Right kidney (tissue), 1 donor: ENCODE data around the gene LMAN1.

Source experiments
- DNase-seq: peaks from one replicate; pipeline ENCODE4 v3.0.0-alpha.2; 2016

The LMAN1 gene

GRCh38 chr18:59305295-59305694, 53.8 kb downstream of the LMAN1 start:
- DNase-seq = no peak

DNA sequence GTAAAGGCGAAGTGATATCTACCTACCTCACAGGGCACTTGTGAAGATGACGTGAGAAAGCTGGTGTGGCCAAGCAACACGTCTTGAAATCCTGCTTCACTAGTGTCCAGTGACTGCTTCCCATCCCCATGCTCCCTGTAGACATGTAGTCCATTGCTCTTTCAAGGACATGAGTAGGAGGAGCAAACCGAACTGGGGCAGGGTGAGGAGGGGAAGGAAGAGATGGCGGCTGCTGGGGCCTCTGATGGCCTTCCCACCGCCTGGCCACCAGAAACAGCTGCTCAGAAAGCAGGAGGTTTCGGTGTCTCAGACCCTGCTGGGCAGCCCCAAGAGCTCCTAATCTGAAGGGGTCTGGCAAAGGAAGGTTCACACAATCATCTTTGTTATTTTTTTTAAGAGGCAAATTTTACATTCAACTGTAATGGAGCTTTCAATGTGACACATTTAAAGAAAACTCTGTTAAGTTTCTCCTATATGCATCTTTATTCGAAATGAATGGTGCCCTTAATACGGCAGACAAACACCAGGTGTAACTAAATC, 55.3 kb downstream of the LMAN1 start:
- no peak for DNase-seq

DNA sequence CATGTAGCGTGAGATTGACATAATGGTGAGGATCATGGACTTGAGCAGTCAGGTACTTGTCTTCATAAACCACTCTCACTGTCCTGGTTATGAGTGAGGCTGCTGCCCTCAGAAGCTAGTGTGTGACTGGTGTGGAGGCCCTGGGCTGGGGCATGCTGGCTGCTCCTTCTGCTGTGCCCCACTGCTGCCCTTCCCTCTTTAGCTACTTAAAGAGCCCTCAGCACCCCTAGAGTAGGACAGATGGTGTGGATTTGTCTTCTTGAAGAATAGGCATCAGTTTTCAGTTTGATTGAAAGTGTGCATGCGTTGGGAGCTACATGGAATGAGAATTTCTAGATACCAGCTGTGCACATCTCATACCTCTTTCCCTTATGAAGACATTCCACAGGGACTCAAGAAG, 56.1 kb downstream of the LMAN1 start:
- no peak for DNase-seq

- no peak for DNase-seq
Measured at GRCh38 chr18:59301929-59302328, 57.1 kb downstream of the LMAN1 start.

GRCh38 chr18:59300676-59301285, 58.3 kb downstream of the LMAN1 start:
- DNase-seq = no peak

- DNase-seq = no peak
Measured at GRCh38 chr18:59298871-59299270, 60.2 kb downstream of the LMAN1 start.

GRCh38 chr18:59293317-59293716, 65.7 kb downstream of the LMAN1 start:
- DNase-seq = no peak

DNA sequence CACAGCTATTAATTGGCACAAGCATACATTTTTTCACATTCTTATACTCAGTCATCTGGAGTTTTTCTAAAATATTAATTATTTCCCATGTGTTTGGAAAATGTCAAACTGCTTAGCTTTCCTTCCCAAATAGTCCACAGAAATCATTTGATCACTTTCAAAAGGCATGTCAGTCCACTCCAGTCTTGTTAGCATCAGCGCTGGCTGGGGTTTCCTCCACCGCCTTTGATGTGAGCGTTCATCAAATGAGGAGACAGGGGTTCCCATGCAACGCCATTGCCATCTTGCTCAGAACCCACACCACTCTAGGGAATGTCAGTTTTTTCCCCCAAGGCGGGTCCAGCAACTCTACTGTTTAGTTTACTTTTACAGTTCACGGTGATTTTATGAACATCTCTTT, 72.7 kb downstream of the LMAN1 start:
- no peak for DNase-seq

DNA sequence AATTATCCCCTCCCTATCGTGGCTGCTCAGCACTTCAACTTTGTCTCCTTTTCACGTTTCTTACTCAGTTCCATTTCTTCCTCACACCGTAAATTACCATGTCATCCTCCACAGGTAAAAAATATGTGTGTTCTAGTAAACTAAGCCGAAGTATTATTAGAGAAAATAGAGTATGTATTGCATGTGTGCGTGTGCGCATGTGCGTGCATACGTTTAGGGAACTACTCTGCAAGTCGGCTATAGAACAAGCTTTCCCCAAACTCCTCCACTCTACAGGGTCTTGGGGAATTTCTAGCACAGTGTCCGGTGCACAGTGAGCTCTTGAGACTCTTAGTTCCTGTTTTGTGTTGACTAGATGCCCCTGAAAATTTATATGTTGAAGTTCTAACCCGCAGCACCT, 76.7 kb downstream of the LMAN1 start:
- no peak for DNase-seq

DNA sequence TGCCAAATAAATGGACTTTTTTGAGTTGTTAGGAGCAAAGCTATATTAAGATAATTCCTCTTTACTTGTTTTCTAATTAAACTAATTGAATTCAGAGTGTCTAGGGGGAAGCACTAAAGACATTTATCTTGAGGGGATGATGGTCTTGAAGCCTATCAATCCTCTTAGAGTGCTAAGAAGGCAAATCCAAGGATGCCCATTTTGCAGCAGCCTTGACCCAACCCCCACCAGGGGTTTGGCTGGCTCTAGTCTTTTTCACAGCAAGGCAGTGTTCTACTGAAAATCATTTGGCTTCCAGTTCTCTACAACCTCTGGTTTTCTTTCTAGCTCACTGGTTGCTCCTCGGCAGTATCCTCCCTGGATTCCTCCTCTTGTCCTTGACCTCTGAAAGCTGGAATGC, 79.3 kb downstream of the LMAN1 start:
- no peak for DNase-seq

DNA sequence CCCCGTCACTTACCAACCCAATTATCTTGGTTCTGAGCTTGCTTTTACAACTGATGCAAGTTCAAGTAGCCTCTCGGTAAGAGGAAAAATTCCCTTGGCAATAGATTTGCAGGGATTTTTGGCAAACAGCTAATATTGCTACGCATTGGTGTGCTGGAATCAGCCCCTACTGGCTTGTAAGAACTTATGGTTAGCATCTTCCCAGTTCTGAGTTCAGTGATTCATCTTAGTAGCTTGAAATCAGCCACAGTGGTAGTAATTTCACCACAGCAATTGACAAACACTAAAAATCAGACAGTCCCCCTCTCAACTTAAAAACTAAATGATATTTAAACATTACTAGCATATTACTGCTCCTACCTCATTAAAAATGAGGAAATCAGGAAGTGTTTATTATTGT, 79.9 kb downstream of the LMAN1 start:
- no peak for DNase-seq

DNA sequence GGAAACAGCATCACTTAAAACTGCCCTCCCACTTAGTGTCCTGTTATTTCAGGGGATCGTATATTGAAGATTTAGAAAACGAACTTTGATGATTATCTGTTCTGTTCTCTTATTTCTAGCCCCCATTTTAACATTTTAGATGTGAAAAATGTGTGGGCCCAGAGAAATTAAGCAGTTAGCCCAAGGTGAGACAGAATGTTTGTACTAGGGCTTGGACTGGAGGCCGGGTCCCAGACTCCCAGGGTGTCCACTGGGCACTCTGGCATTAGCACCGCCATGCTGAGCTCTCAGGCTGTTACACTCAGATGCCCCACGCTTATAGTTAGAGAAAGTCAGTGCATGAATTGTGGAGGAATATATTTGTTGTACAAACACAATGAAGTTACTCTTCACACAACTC, 80.3 kb downstream of the LMAN1 start:
- no peak for DNase-seq
